ENCODE measurements around the gene CTRB1. TPM values are rescaled to one million over a fixed set of nuclear protein-coding genes. Genes with fewer than 3 reads are reported as not detected.
A peak's percentile ranks its signal among the peaks of the same experiment; 100 is the strongest.
"Not testable (repeated sequence)": the region's sequence is repeated elsewhere in the genome, so short reads cannot be mapped to it uniquely, and the experiment has no call there.

Gene CTRB1
- total RNA-seq, 1 donor: not detected

GRCh38 chr16:75237398-75238131 lies 18.8 kb downstream of the CTRB1 start:
- H3K4me3 ChIP-seq (ENCODE audit: low read depth, low read length): no peak overlapping the region
- TF ChIP-seq, protein P1, sequence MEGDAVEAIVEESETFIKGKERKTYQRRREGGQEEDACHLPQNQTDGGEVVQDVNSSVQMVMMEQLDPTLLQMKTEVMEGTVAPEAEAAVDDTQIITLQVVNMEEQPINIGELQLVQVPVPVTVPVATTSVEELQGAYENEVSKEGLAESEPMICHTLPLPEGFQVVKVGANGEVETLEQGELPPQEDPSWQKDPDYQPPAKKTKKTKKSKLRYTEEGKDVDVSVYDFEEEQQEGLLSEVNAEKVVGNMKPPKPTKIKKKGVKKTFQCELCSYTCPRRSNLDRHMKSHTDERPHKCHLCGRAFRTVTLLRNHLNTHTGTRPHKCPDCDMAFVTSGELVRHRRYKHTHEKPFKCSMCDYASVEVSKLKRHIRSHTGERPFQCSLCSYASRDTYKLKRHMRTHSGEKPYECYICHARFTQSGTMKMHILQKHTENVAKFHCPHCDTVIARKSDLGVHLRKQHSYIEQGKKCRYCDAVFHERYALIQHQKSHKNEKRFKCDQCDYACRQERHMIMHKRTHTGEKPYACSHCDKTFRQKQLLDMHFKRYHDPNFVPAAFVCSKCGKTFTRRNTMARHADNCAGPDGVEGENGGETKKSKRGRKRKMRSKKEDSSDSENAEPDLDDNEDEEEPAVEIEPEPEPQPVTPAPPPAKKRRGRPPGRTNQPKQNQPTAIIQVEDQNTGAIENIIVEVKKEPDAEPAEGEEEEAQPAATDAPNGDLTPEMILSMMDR (IDR thresholded peaks at IDR 0.05; ENCODE audit: insufficient read depth, low read length): no peak
- no peak for DNase-seq (ENCODE audit: low read depth)

DNA sequence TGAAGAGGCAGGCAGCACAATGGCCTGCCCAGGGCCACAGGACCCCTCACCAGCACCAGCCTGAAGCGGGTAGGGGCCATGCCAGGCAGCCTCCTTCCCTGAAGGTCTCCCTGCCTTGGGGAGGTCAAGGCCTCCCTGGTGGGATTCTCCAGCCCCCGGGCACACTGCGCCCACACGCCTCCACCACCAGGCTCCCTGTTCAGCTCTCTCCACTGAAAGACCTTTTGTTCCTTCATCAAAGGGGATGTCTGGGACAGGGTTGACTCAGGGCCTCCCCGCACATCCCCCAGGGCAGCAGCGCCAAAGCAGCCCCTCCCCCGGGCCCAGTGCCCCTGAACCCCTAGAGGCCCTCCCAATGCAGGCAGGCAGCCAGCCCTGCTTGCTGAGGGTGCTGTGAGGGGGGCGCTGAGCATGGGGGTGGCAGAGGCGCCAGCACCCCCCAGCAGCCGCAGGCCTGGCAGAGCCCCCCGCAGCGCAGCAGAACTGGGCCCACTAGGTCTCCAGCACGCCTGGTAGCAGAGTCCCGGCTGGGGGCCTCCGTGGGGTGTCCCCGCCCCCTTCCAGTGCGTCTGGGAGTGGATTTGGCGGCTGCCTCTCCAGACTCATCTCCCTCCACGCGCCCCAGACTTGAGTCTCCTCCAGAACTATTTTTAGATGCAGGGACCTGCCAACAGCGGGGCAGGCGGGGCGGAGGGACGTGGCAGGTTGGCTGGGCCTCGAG lies 19.5 kb downstream of the CTRB1 start:
- TF ChIP-seq, protein P1 (IDR thresholded peaks at IDR 0.05; ENCODE audit: insufficient read depth, low read length): peak; percentile 5
- peak overlapping the region; percentile 3 for H3K4me3 ChIP-seq (ENCODE audit: low read depth, low read length)
- peak; percentile 92 for DNase-seq (ENCODE audit: low read depth)

GRCh38 chr16:75238853-75239541 lies 20.2 kb downstream of the CTRB1 start:
- H3K4me3 ChIP-seq (ENCODE audit: low read depth, low read length): no peak overlapping the region
- TF ChIP-seq, protein P1 (IDR thresholded peaks at IDR 0.05; ENCODE audit: insufficient read depth, low read length): peak; percentile 26
- peak; percentile 22 for DNase-seq (ENCODE audit: low read depth)

DNA sequence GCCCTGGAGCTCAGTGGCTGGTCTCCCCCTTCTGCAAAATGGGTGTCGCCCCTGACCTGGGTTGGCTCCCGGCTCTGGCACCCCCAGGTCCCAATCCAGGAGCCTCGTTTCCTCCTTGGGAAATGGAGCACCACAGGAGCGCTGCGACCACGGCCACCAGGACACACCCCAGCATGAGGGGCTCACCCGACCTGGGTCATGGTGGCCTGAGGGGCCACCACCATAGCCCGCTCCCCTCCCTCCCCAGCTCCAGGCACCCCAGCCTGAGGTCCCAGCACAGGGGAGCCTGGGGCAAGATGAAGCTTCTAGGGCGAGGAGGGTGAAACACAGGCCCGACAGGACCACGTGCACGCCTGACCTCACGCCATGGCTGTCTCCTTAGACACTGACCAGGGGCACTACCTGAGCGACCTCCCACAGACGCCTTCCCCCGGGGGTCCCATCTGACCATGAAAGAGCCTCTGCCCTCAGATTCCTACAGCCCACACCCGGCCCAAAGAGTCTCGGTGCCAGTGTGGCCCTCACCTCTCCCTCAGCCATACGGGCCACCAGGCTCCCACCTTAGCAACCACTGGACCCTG lies 20.8 kb downstream of the CTRB1 start:
- no peak overlapping the region for H3K4me3 ChIP-seq (ENCODE audit: low read depth, low read length)
- TF ChIP-seq, protein P1 (IDR thresholded peaks at IDR 0.05; ENCODE audit: insufficient read depth, low read length): no peak
- no peak for DNase-seq (ENCODE audit: low read depth)

DNA sequence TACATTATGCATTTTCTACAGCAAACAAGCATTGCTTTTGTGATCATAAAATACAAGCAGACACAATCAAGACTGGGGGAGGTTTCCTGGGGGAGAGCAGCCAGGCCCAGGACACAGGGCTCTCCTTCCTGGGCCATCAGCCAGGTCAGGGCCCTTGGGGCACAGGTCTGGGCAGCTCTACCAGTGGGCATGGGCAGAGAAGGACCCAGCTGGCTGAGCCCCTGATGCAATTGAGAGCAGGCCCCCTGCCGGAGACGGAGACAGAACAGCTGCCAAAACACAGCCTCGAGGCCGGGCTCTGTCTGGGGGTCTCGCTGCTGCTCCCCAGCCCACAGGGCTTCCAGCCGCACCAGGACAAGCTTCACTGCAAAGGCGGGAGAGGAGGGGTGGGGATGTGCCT lies 21.8 kb downstream of the CTRB1 start:
- DNase-seq (ENCODE audit: low read depth); H3K4me3 ChIP-seq (ENCODE audit: low read depth, low read length): not testable (repeated sequence)

DNA sequence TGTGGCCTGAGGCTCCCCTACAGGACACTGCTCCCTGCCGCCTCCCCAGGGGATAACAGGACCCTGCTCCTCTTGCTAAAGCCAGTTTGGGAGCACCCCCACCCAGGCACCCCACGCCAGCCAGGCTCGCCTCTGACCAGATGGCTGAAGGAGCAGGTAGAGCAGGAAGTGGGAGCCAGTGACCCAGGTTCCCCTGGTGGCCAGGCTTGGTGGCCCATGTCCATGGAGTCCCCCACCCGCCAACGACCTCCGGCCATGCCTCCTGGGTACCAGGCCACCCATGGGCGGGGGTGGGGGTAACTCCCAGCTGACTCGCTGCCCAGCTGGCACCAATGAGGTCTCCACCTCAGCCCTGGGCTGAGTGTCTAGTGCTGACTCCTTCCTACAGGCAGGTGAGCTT lies 22.6 kb downstream of the CTRB1 start:
- TF ChIP-seq, protein P1 (IDR thresholded peaks at IDR 0.05; ENCODE audit: insufficient read depth, low read length): no peak

GRCh38 chr16:75241955-75242354 lies 23.2 kb downstream of the CTRB1 start:
- DNase-seq (ENCODE audit: low read depth): no peak
- no peak overlapping the region for H3K4me3 ChIP-seq (ENCODE audit: low read depth, low read length)
- TF ChIP-seq, protein P1 (IDR thresholded peaks at IDR 0.05; ENCODE audit: insufficient read depth, low read length): no peak

More for the DNA sequence above, 22.6 kb downstream of the CTRB1 start:
- no peak for DNase-seq (ENCODE audit: low read depth)
- H3K4me3 ChIP-seq (ENCODE audit: low read depth, low read length): no peak overlapping the region

- DNase-seq (ENCODE audit: low read depth); H3K4me3 ChIP-seq (ENCODE audit: low read depth, low read length): not testable (repeated sequence)
These were observed 23.8 kb downstream of the CTRB1 start for GRCh38 chr16:75242436-75243078.
